Kidney epithelial cell (primary cell): Measurements from ENCODE around the gene PTPRD. TPM values are rescaled to one million over a fixed set of nuclear protein-coding genes. Genes with fewer than 3 reads are reported as not detected.
A peak's percentile ranks its signal among the peaks of the same experiment; 100 is the strongest.

Source experiments
- DNase-seq: peaks from one replicate; pipeline ENCODE4 v3.0.0-alpha.2; 2010; ENCODE audit warnings: low read depth
- H3K27me3 ChIP-seq: 2 replicates; pipeline ENCODE4 v1.6.0; 2011; ENCODE audit warnings: low read length; ENCODE audit not compliant: control insufficient read depth, insufficient read depth
- H3K36me3 ChIP-seq: 2 replicates; pipeline ENCODE4 v1.5.1; 2011; ENCODE audit warnings: low read length; ENCODE audit not compliant: control insufficient read depth, insufficient read depth
- H3K4me3 ChIP-seq: 2 replicates; pipeline ENCODE4 v1.5.1; 2011; ENCODE audit warnings: low read depth, mild to moderate bottlenecking, control low read depth, low read length
- CTCF ChIP-seq: IDR thresholded peaks from 2 replicates; pipeline ENCODE4 v1.5.1; 2011; ENCODE audit warnings: mild to moderate bottlenecking, moderate library complexity, low read length, control low read depth, inconsistent platforms; ENCODE audit not compliant: insufficient read depth, poor library complexity, severe bottlenecking
- total RNA-seq: library from RNA; depleted of rRNA; stranded (reverse); fragments of >200 nt; gene quantifications from 2 replicates; pipeline ENCODE4 v1.2.3, GENCODE V29; 2015

Gene PTPRD
- total RNA-seq, 1 donor from 2014 or later = 18.8 TPM

GRCh38 chr9:8856396-8857067 is 1756.3 kb downstream of the PTPRD start:
- TF ChIP-seq CTCF = no peak
- Histone ChIP-seq H3K4me3 (peak overlapping the region; percentile 87), H3K36me3 (no peaks in the 10 kb centered on the region), H3K27me3 (peaks cover 6% of the 10 kb centered on the region)
- DNase-seq = no peak

GRCh38 chr9:8855046-8855445 is 1757.8 kb downstream of the PTPRD start:
- Histone ChIP-seq H3K4me3 (no peak overlapping the region), H3K36me3 (no peaks in the 10 kb centered on the region), H3K27me3 (peaks cover 6% of the 10 kb centered on the region)
- peak; percentile 73 for TF ChIP-seq CTCF
- peak; percentile 12 for DNase-seq

- no peak overlapping the region for H3K4me3 ChIP-seq
- no peaks in the 10 kb centered on the region for H3K36me3 ChIP-seq
- H3K27me3 ChIP-seq = peaks cover 3% of the 10 kb centered on the region
- no peak for DNase-seq
- TF ChIP-seq CTCF = no peak
Measured at GRCh38 chr9:8852301-8852864, 1760.4 kb downstream of the PTPRD start.

GRCh38 chr9:8850914-8851313 is 1761.9 kb downstream of the PTPRD start:
- TF ChIP-seq CTCF = no peak
- DNase-seq = no peak
- no peaks in the 10 kb centered on the region for H3K27me3 ChIP-seq
- H3K36me3 ChIP-seq = no peaks in the 10 kb centered on the region
- H3K4me3 ChIP-seq = no peak overlapping the region

GRCh38 chr9:8845808-8846207 is 1767.0 kb downstream of the PTPRD start:
- no peak for DNase-seq
- Histone ChIP-seq H3K27me3 (no peaks in the 10 kb centered on the region), H3K36me3 (no peaks in the 10 kb centered on the region), H3K4me3 (no peak overlapping the region)
- no peak for TF ChIP-seq CTCF

- Histone ChIP-seq H3K27me3 (no peaks in the 10 kb centered on the region), H3K36me3 (no peaks in the 10 kb centered on the region), H3K4me3 (no peak overlapping the region)
- no peak for DNase-seq
- no peak for TF ChIP-seq CTCF
Measured at GRCh38 chr9:8845376-8845775, 1767.4 kb downstream of the PTPRD start.
